Stimulated activated CD4-positive, alpha-beta T cell treated with anti-CD3 and anti-CD28 coated beads, Interleukin-1b, Interleukin-23, amount 100 ng/mL, for 24 hours (primary cell): ENCODE measurements around the gene NAT10.
"Not testable (repeated sequence)": the region's sequence is repeated elsewhere in the genome, so short reads cannot be mapped to it uniquely, and the experiment has no call there.

Source experiments
- DNase-seq, 4 experiments: peaks; one replicate each; pipeline ENCODE4 v3.0.0-alpha.2; 2020; ENCODE audit warnings: low read depth in 4 of 4, low spot score in 1 of 4

Gene NAT10

GRCh38 chr11:34105079-34105956 is at the start of gene NAT10:
NAT10 (plus strand) TSS chr11:34105629; CDS start chr11:34108226, 2,597 bp downstream.
- DNase-seq = peak; percentile 93 to 97 (median 96)

- no peak for DNase-seq
Measured at GRCh38 chr11:34056672-34057071, 48.8 kb upstream of the NAT10 start.

DNA sequence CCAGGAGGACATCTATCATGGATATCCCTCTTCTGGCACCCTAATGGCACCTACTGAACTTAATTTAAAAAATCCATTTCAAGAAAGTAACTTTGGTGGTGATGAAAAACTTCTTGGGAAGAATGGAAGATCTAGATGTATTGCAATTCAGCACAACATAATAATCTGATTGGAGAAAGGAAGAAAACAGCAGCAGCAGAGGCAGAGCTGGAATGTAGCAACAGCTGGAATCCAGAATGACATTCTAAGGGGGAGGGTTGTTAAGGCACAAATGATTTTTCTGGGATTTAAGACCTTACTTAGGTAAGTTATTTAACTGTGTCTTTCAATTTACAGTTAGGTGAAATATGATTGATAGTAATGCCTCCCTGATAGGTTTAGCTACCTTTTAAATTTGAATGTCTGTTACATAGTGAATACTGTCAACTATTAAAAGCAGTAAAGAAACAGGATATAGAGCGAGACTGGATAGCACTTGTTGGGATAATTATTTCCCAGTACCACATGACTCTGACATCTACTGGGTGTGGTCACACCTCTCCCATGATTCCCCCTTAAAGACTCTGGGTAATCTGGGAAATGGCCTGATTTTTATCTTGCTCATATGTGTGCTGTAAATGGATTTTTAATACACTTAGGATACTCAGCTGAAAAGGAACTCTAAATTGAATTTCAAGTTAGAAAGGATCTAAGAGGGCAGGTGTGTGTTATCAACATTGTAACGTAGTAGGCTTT is 42.2 kb upstream of the NAT10 start:
- DNase-seq = no peak

- no peak for DNase-seq
Measured at GRCh38 chr11:34064291-34064690, 41.1 kb upstream of the NAT10 start.

GRCh38 chr11:34065505-34066203 is 39.8 kb upstream of the NAT10 start:
- DNase-seq = no peak

GRCh38 chr11:34066766-34067165 is 38.7 kb upstream of the NAT10 start:
- not testable (repeated sequence) for DNase-seq

DNA sequence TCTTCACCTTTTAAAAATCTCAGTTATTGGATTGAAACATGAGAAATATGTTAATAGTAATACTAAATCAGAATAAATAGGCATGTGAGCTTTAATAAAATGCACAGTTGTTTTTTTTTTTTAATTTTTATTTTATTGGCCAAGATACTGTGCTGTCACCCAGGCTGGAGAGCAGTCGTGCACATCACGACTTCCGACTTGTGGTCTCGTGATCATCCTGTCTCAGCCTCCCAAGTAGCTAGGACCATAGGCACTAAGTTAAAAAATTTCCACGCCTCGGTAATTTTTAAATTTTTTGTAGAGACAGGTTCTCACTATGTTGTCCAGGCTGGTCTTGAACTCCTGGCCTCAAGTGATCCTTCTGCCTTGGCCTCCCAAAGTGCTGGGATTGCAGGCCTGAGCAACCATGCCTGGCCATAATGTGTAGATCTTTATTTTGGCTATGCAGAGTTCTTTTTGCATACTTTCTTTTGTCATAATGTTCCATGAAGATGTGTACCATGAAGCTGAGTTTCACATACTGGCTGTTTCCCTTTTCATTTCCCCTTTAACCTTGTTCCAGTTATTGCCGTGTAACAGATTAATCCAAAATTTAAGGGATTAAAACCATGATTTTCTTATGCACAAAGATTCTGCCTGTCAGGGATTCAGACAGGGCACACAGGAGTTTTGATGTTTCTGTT is 37.9 kb upstream of the NAT10 start:
- no peak for DNase-seq

- no peak for DNase-seq
Measured at GRCh38 chr11:34068111-34068510, 37.3 kb upstream of the NAT10 start.

DNA sequence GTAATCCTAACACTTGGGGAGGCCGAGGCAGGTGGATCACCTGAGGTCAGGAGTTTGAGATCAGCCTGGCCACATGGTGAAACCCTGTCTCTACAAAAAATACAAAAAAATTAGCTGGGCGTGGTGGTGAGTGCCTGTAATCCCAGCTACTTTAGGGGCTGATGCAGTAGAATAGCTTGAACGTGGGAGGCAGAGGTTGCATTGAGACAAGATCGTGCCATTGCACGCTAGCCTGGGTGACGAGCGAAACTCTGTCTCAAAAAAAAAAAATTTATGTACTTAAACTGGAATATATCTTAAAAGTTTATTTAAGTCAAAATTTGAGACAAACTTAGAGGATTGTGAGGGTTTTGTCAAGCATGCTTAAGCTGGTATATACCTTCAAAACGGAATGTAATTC is 34.1 kb upstream of the NAT10 start:
- DNase-seq = not testable (repeated sequence)

- DNase-seq = no peak
Measured at GRCh38 chr11:34072041-34072440, 33.4 kb upstream of the NAT10 start.

DNA sequence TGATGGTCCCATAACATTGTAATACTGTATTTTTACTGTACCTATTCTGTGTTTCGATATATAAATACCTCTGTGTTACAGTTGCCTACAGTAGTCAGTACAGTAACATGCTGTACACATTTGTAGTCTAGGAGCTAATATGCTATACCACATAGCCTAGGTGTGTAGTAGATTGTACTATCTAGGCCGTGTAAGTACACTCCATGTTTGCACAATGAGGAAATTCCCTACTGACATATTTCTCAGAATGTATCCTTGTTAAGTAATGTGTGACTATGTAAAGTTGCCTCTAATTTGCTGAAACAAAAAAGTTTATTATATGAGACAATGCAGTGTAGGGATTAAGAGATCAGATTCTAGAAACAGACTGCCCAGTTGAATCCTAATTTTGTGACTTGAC is 32.6 kb upstream of the NAT10 start:
- DNase-seq = no peak

GRCh38 chr11:34074391-34074790 is 31.0 kb upstream of the NAT10 start:
- DNase-seq = no peak

GRCh38 chr11:34075178-34075820 is 30.1 kb upstream of the NAT10 start:
- no peak for DNase-seq

DNA sequence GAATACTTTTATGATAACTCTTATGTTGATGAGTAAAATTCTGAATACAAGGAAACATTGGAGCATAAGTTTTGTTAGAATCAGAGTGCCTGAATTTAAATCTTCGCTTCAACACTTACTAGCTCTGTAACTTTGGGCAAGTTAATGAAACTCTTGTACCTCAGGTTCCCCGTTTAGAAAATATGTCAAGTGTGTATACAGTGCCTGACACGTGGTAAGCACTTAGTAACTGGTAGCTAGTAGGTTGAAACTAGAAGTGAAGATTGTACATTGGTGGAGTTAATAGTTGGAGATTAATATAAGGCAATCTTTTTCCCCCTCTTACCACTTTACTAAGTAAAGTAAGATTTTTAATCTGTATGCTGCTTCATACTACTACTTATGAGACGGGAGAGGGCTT is 24.8 kb upstream of the NAT10 start:
- DNase-seq = no peak

GRCh38 chr11:34084637-34085036 is 20.8 kb upstream of the NAT10 start:
- no peak for DNase-seq

GRCh38 chr11:34086554-34087283 is 18.7 kb upstream of the NAT10 start:
- DNase-seq = no peak

- DNase-seq = no peak
Measured at GRCh38 chr11:34091825-34092224, 13.6 kb upstream of the NAT10 start.

- not testable (repeated sequence) for DNase-seq
Measured at GRCh38 chr11:34094900-34095299, 10.5 kb upstream of the NAT10 start.

DNA sequence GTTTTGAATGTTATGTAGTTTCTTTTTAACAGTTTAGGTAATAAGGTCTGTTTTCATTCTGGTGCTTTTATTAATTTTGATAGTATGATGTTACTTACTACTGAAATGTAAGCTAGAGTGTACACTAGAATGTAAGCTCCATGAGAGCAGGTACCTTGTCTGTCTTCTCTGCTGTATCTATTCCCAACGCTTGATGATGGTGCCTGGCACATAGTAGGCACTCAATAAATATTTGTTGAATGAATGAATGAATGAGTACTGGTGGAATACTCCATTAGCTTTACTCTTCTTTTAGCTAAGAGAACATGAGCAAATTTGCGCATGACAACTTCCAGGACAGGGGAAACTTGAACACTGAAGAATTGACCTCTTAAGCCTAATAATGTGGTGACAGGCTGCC is 6.6 kb upstream of the NAT10 start:
- no peak for DNase-seq

DNA sequence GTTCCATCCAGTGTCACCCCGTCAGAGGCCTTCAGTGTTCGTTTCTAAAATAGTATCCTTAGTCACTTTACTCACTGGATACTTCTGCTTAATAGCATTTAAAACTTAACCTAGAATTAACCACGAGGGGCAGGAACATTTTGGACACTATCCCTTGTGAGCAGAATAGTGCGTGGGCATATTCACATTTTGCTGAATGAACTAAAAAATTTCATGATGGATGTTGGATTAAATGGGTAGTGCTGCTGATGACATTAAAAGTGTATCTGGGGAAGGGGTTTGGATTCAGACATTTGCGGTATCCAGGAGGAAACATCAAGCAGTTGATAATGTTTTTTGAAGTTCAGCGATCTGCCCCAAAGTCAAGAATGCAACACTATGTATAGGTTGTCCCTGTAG is 750 bp upstream of the NAT10 start:
- no peak for DNase-seq
